ENCODE measurements around the gene ZFAND3.

DNA sequence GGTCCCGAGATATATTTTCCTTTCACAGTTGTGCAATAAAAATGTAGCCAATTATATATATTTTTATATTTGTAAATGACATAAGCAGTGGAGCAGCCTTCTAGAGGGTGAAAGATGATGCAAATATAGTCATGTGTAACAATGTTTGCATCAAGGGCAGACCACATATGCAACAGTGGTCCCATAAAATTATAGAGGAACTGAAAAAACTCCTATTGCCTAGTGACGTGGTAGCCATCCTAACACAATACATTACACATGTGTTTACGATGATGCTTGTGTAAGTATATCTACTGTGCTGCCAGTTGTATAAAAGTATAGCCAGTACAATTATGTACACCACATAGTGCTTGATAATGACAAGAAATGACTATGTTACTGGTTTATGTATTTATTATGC lies 162.8 kb downstream of the ZFAND3 start:
- TF ChIP-seq POLR2A (IDR thresholded peaks at IDR 0.05; ENCODE audit: low read length): no peak
- no peak for TF ChIP-seq GATA1 (IDR thresholded peaks at IDR 0.05; ENCODE audit: low read depth, low read length)

Data from erythroblast (primary cell).